Subcutaneous abdominal adipose tissue (tissue), 5 donors: ENCODE results near the gene CTPS1.
A peak's percentile ranks its signal among the peaks of the same experiment; 100 is the strongest.

Source experiments
- H3K27ac ChIP-seq: one replicate; pipeline ENCODE4 v1.7.0; 2013; ENCODE audit warnings: low read depth, mild to moderate bottlenecking, inconsistent platforms, low read length, moderate library complexity
- H3K27me3 ChIP-seq, 5 donors: one replicate each; pipeline ENCODE4 v1.7.0; 2013; ENCODE audit warnings: low read length in 5 of 5, inconsistent platforms in 1 of 5; ENCODE audit not compliant: control insufficient read depth in 5 of 5, insufficient read depth in 4 of 5
- H3K36me3 ChIP-seq, 5 donors: one replicate each; pipeline ENCODE4 v1.7.0; 2013; ENCODE audit warnings: low read length in 5 of 5; ENCODE audit not compliant: control insufficient read depth in 5 of 5, insufficient read depth in 5 of 5
- H3K4me1 ChIP-seq, 5 donors: one replicate each; pipeline ENCODE4 v1.7.0; 2013; ENCODE audit warnings: low read length in 5 of 5, mild to moderate bottlenecking in 3 of 5, moderate library complexity in 1 of 5; ENCODE audit not compliant: control insufficient read depth in 5 of 5, insufficient read depth in 5 of 5
- H3K4me3 ChIP-seq, 5 donors: one replicate each; pipeline ENCODE4 v1.7.0; 2013; ENCODE audit warnings: low read length in 5 of 5, low read depth in 1 of 5
- H3K9ac ChIP-seq, 5 donors: one replicate each; pipeline ENCODE4 v1.7.0; 2013; ENCODE audit warnings: low read length in 5 of 5, mild to moderate bottlenecking in 4 of 5, moderate library complexity in 3 of 5
- H3K9me3 ChIP-seq, 5 donors: one replicate each; pipeline ENCODE4 v1.7.0; 2013; ENCODE audit warnings: low read length in 5 of 5; ENCODE audit not compliant: control insufficient read depth in 5 of 5
- donor health status: healthy.
- donor health status: healthy.
- donor health status: healthy.
- donor health status: healthy.
- donor health status: healthy.

Gene CTPS1

GRCh38 chr1:41028034-41028642 is 48.6 kb downstream of the CTPS1 start:
- Histone ChIP-seq H3K9ac (no peak overlapping the region), H3K36me3 (peaks cover 9 to 61% (median 42%) of the 10 kb centered on the region in 5 donors), H3K4me1 (no peaks in the 10 kb centered on the region), H3K9me3 (no peaks in the 10 kb centered on the region), H3K4me3 (no peak overlapping the region), H3K27ac (no peak overlapping the region), H3K27me3 (no peaks in the 10 kb centered on the region)

- Histone ChIP-seq H3K4me3 (no peak overlapping the region), H3K27me3 (no peaks in the 10 kb centered on the region), H3K4me1 (no peaks in the 10 kb centered on the region), H3K36me3 (peaks cover 9 to 76% (median 53%) of the 10 kb centered on the region in 5 donors), H3K9me3 (no peaks in the 10 kb centered on the region), H3K9ac (no peak overlapping the region), H3K27ac (no peak overlapping the region)
Observed at GRCh38 chr1:41030872-41031616, 51.5 kb downstream of the CTPS1 start.

- Histone ChIP-seq H3K4me1 (no peaks in the 10 kb centered on the region), H3K27ac (no peak overlapping the region), H3K36me3 (peaks cover 15 to 74% (median 55%) of the 10 kb centered on the region in 5 donors), H3K27me3 (no peaks in the 10 kb centered on the region), H3K9ac (no peak overlapping the region), H3K4me3 (no peak overlapping the region), H3K9me3 (no peaks in the 10 kb centered on the region)
Observed at GRCh38 chr1:41032147-41032546, 52.7 kb downstream of the CTPS1 start.

- Histone ChIP-seq H3K9me3 (no peaks in the 10 kb centered on the region), H3K4me1 (no peaks in the 10 kb centered on the region), H3K9ac (no peak overlapping the region), H3K27me3 (no peaks in the 10 kb centered on the region), H3K36me3 (peaks cover 18 to 69% (median 50%) of the 10 kb centered on the region in 5 donors), H3K27ac (no peak overlapping the region), H3K4me3 (no peak overlapping the region)
Observed at GRCh38 chr1:41033272-41033671, 53.8 kb downstream of the CTPS1 start.

GRCh38 chr1:41037116-41037903 is 57.8 kb downstream of the CTPS1 start:
- H3K9ac ChIP-seq: no peak overlapping the region
- no peak overlapping the region for H3K27ac ChIP-seq
- H3K36me3 ChIP-seq: peaks cover 18 to 54% (median 45%) of the 10 kb centered on the region in 5 donors
- H3K4me3 ChIP-seq: no peak overlapping the region
- peaks cover 0 to 5% (median 0%) of the 10 kb centered on the region in 5 donors for H3K4me1 ChIP-seq
- no peaks in the 10 kb centered on the region for H3K9me3 ChIP-seq
- no peaks in the 10 kb centered on the region for H3K27me3 ChIP-seq

GRCh38 chr1:41038110-41038509 is 58.6 kb downstream of the CTPS1 start:
- Histone ChIP-seq H3K4me3 (no peak overlapping the region), H3K9ac (no peak overlapping the region), H3K27ac (no peak overlapping the region), H3K27me3 (no peaks in the 10 kb centered on the region), H3K36me3 (peaks cover 17 to 49% (median 40%) of the 10 kb centered on the region in 5 donors), H3K9me3 (no peaks in the 10 kb centered on the region), H3K4me1 (peaks cover 0 to 5% (median 0%) of the 10 kb centered on the region in 5 donors)

GRCh38 chr1:41041614-41042270 is 62.2 kb downstream of the CTPS1 start:
- Histone ChIP-seq H3K36me3 (peaks cover 16 to 35% (median 26%) of the 10 kb centered on the region in 5 donors), H3K27ac (no peak overlapping the region)

GRCh38 chr1:41044187-41044586 is 64.7 kb downstream of the CTPS1 start:
- Histone ChIP-seq H3K4me1 (peaks cover 0 to 29% (median 26%) of the 10 kb centered on the region in 5 donors), H3K27ac (no peak overlapping the region), H3K4me3 (no peak overlapping the region), H3K36me3 (peaks cover 3 to 36% (median 24%) of the 10 kb centered on the region in 5 donors), H3K27me3 (no peaks in the 10 kb centered on the region), H3K9me3 (no peaks in the 10 kb centered on the region), H3K9ac (peak overlapping the region in 1 of 5 donors; percentile 11)

More at GRCh38 chr1:41041614-41042270, 62.2 kb downstream of the CTPS1 start:
- peaks cover 0 to 29% (median 26%) of the 10 kb centered on the region in 5 donors for H3K4me1 ChIP-seq
- H3K9ac ChIP-seq: no peak overlapping the region
- no peaks in the 10 kb centered on the region for H3K9me3 ChIP-seq
- H3K4me3 ChIP-seq: no peak overlapping the region
- no peaks in the 10 kb centered on the region for H3K27me3 ChIP-seq

GRCh38 chr1:41045740-41046139 is 66.2 kb downstream of the CTPS1 start:
- H3K27ac ChIP-seq: peak overlapping the region; percentile 26
- no peaks in the 10 kb centered on the region for H3K9me3 ChIP-seq
- no peak overlapping the region for H3K9ac ChIP-seq
- H3K27me3 ChIP-seq: no peaks in the 10 kb centered on the region
- H3K36me3 ChIP-seq: peaks cover 3 to 39% (median 21%) of the 10 kb centered on the region in 5 donors
- peaks cover 0 to 29% (median 26%) of the 10 kb centered on the region in 5 donors for H3K4me1 ChIP-seq
- H3K4me3 ChIP-seq: no peak overlapping the region
